AG09319 (cell line): ENCODE data around the gene THAP5.

ENCODE experiments used
- DNase-seq: peaks from one replicate; pipeline ENCODE4 v3.0.0-alpha.2; 2010; ENCODE audit warnings: low read depth; ENCODE audit errors: extremely low read depth
- TF ChIP-seq, protein P1 (sequence below): IDR thresholded peaks from 2 replicates; pipeline ENCODE4 v1.5.1; 2011; ENCODE audit warnings: low read depth, mild to moderate bottlenecking, inconsistent platforms, low read length, moderate library complexity

Gene THAP5

DNA sequence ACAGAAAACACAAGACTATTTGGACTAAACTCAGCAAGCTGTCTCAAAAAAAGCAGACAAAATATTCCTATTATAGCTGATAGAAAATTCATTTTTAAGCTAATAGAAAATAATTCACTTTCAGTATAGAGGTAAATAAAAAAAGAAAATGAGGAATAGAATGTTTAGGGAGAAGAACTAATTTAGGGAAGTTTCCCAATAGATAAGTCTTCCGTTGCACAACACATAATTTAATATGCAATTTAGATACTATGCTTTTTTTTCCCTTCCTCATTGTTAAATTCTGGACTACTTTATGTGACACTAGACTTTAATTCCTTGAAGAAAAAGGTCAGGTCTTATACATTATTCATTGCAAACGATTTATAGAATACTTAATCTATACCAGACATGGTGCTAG is 53.9 kb downstream of the THAP5 start:
- DNase-seq, result no peak
- TF ChIP-seq, protein P1, sequence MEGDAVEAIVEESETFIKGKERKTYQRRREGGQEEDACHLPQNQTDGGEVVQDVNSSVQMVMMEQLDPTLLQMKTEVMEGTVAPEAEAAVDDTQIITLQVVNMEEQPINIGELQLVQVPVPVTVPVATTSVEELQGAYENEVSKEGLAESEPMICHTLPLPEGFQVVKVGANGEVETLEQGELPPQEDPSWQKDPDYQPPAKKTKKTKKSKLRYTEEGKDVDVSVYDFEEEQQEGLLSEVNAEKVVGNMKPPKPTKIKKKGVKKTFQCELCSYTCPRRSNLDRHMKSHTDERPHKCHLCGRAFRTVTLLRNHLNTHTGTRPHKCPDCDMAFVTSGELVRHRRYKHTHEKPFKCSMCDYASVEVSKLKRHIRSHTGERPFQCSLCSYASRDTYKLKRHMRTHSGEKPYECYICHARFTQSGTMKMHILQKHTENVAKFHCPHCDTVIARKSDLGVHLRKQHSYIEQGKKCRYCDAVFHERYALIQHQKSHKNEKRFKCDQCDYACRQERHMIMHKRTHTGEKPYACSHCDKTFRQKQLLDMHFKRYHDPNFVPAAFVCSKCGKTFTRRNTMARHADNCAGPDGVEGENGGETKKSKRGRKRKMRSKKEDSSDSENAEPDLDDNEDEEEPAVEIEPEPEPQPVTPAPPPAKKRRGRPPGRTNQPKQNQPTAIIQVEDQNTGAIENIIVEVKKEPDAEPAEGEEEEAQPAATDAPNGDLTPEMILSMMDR, result no peak

DNA sequence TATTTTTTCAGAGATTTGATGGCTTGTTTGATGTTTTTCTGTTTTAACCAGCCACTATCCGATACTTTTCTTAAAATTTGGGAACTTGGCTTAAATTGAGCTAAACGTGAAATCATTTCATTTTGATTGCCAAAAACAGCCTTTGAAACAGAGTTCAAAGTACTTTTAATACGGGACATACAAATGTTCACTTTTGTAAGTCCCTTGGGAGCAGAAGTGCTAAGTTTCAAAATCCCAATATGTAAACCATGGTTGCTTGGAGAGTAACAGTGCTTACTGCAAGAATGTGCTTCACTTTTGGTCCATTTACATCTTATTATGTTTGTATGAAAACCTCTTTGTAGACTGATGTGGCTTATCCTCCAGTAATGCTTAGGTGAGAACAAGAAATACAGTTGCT is 54.5 kb downstream of the THAP5 start:
- TF ChIP-seq, protein P1, result no peak
- DNase-seq, result no peak
